SK-N-SH (cell line): ENCODE measurements around the gene HS3ST5. TPM values are rescaled to one million over a fixed set of nuclear protein-coding genes. Genes with fewer than 3 reads are reported as not detected.

ENCODE experiments used
- CTCF ChIA-PET: fragments of 300-600, 350-600 bp; formaldehyde crosslinking; extraction: SDS; loops from one replicate; lab custom pipeline; 2021; lab: Yijun Ruan, JAX
- POLR2A ChIA-PET: fragments of 350-600 bp; sonication (Branson Sonifier 250); formaldehyde crosslinking; extraction: SDS; loops from one replicate; lab custom pipeline; 2020; ENCODE audit warnings: antibody characterized with exemption, inconsistent platforms; lab: Yijun Ruan, JAX
- DNase-seq: peaks from one replicate; pipeline ENCODE4 v3.0.0; 2012
- H2AFZ ChIP-seq: fragments of 200-600 bp; sonication (generic); 2 replicates; pipeline ENCODE4 v1.8.1; 2016; ENCODE audit warnings: antibody characterized with exemption, mild to moderate bottlenecking, low read depth
- H3F3A ChIP-seq: fragments of 200-600 bp; sonication (generic); replicated peaks from 2 replicates; pipeline ENCODE3; 2016; ENCODE audit warnings: antibody characterized with exemption, mild to moderate bottlenecking; ENCODE audit not compliant: insufficient read depth
- H3K27ac ChIP-seq, 2 experiments: fragments of 200-500 bp in 1 of 2; fragments of 200-600 bp in 1 of 2; sonication (Bioruptor generic) in 1 of 2; sonication (generic), shearing (Covaris generic) in 1 of 2; 2 replicates each; pipeline versions ENCODE4 v1.5.1 to v1.6.1; 2014 to 2016; ENCODE audit warnings: low read depth in 2 of 2, inconsistent platforms in 1 of 2, low read length in 1 of 2, mild to moderate bottlenecking in 1 of 2, mixed read lengths in 1 of 2
- H3K27me3 ChIP-seq: fragments of 200-600 bp; sonication (generic), shearing (Covaris generic); 2 replicates; pipeline ENCODE4 v1.6.1; 2016; ENCODE audit warnings: mixed run types; ENCODE audit not compliant: insufficient read depth
- H3K36me3 ChIP-seq, 2 experiments: fragments of 200-500 bp in 1 of 2; fragments of 200-600 bp in 1 of 2; sonication (Bioruptor generic) in 1 of 2; sonication (generic) in 1 of 2; replicated peaks in 1 of 2; 2 replicates each; pipeline versions ENCODE3 to v1.5.1; 2014 to 2016; ENCODE audit warnings: low read length in 1 of 2, mild to moderate bottlenecking in 1 of 2; ENCODE audit not compliant: insufficient read depth in 2 of 2, control insufficient read depth in 1 of 2
- H3K4me1 ChIP-seq, 2 experiments: fragments of 200-500 bp in 1 of 2; fragments of 200-600 bp in 1 of 2; sonication (Bioruptor generic) in 1 of 2; sonication (generic), shearing (Covaris generic) in 1 of 2; 2 replicates each; pipeline versions ENCODE4 v1.5.1 to v1.6.1; 2014 to 2016; ENCODE audit warnings: low read depth in 1 of 2, low read length in 1 of 2, mixed run types in 1 of 2; ENCODE audit not compliant: insufficient read depth in 2 of 2, control insufficient read depth in 1 of 2
- H3K4me2 ChIP-seq: fragments of 200-600 bp; sonication (generic), shearing (Covaris generic); 2 replicates; pipeline ENCODE4 v1.6.1; 2017; ENCODE audit warnings: mixed run types
- H3K4me3 ChIP-seq, 2 experiments: fragments of 200-500 bp in 1 of 2; fragments of 200-600 bp in 1 of 2; sonication (Bioruptor generic) in 1 of 2; sonication (generic), shearing (Covaris generic) in 1 of 2; 2 replicates each; pipeline versions ENCODE4 v1.5.1 to v1.8.1; 2014 to 2016; ENCODE audit warnings: low read depth in 2 of 2, inconsistent platforms in 1 of 2, low read length in 1 of 2, mild to moderate bottlenecking in 1 of 2, mixed read lengths in 1 of 2, moderate library complexity in 1 of 2
- H3K79me2 ChIP-seq: fragments of 200-600 bp; sonication (generic); 2 replicates; pipeline ENCODE4 v1.8.1; 2017; ENCODE audit warnings: mild to moderate bottlenecking; ENCODE audit not compliant: insufficient read depth
- H3K9ac ChIP-seq: fragments of 200-600 bp; sonication (generic); 2 replicates; pipeline ENCODE4 v1.6.1; 2017; ENCODE audit warnings: mixed run types
- H3K9me2 ChIP-seq: fragments of 200-600 bp; sonication (generic); 2 replicates; pipeline ENCODE4 v1.6.1; 2017; ENCODE audit warnings: mixed run types
- H3K9me3 ChIP-seq: fragments of 200-600 bp; sonication (generic); 2 replicates; pipeline ENCODE4 v1.6.1; 2017; ENCODE audit warnings: mixed run types, mild to moderate bottlenecking, moderate library complexity
- H4K20me1 ChIP-seq: fragments of 200-600 bp; sonication (generic); 2 replicates; pipeline ENCODE4 v1.6.1; 2017; ENCODE audit warnings: mild to moderate bottlenecking, mixed run types; ENCODE audit not compliant: insufficient read depth
- CHD2 ChIP-seq: fragments of 150-350 bp; IDR thresholded peaks from 2 replicates; pipeline ENCODE4 v1.6.1; 2018; ENCODE audit warnings: low read length; ENCODE audit not compliant: partially characterized antibody
- CTCF ChIP-seq: fragments of 200-600 bp; sonication (generic); IDR thresholded peaks from 2 replicates; pipeline ENCODE4 v1.6.1; 2017; ENCODE audit warnings: antibody characterized with exemption, mild to moderate bottlenecking, moderate library complexity
- EP300 ChIP-seq, 2 experiments: IDR thresholded peaks; 2 replicates each; pipeline versions ENCODE4 v1.4.0 to v1.6.1; 2012; ENCODE audit warnings: borderline replicate concordance in 1 of 2, low read depth in 1 of 2, low read length in 1 of 2
- FOSL2 ChIP-seq: IDR thresholded peaks from 2 replicates; pipeline ENCODE4 v1.4.0; 2012; ENCODE audit warnings: low read depth, mild to moderate bottlenecking, moderate library complexity, borderline replicate concordance
- FOXJ3 ChIP-seq: sonication (generic); formaldehyde crosslinking; IDR thresholded peaks from 2 replicates; pipeline ENCODE4 v1.5.1; 2020; ENCODE audit warnings: mild to moderate bottlenecking, missing genetic modification reagents
- FOXM1 ChIP-seq: IDR thresholded peaks from 2 replicates; pipeline ENCODE4 v1.4.0; 2012; ENCODE audit warnings: low read depth, mild to moderate bottlenecking
- GATA2 ChIP-seq: sonication (generic); formaldehyde crosslinking; IDR thresholded peaks from 2 replicates; pipeline ENCODE4 v1.5.0; 2020; ENCODE audit warnings: mild to moderate bottlenecking, missing genetic modification reagents
- IRF3 ChIP-seq: fragments of 150-350 bp; IDR thresholded peaks from 2 replicates; pipeline ENCODE4 v1.6.1; 2016; ENCODE audit warnings: mild to moderate bottlenecking, low read depth, low read length
- MEF2A ChIP-seq: IDR thresholded peaks from 2 replicates; pipeline ENCODE4 v1.4.0; 2012; ENCODE audit warnings: low read depth, borderline replicate concordance
- MXI1 ChIP-seq: IDR thresholded peaks from 2 replicates; pipeline ENCODE4 v1.6.1; 2012; ENCODE audit warnings: mild to moderate bottlenecking, low read depth, low read length, improper control_type of control experiment
- NFIC ChIP-seq: IDR thresholded peaks from 2 replicates; pipeline ENCODE4 v1.4.0; 2012; ENCODE audit warnings: borderline replicate concordance
- NRF1 ChIP-seq: IDR thresholded peaks from 2 replicates; pipeline ENCODE4 v1.6.1; 2012; ENCODE audit warnings: low read depth, mild to moderate bottlenecking, low read length
- PBX3 ChIP-seq: IDR thresholded peaks from 2 replicates; pipeline ENCODE4; 2012
- RAD21 ChIP-seq: IDR thresholded peaks from 2 replicates; pipeline ENCODE4 v1.6.1; 2012; ENCODE audit warnings: mild to moderate bottlenecking, low read length
- REST ChIP-seq: IDR thresholded peaks from 2 replicates; pipeline ENCODE4 v1.6.1; 2012; ENCODE audit warnings: mild to moderate bottlenecking, low read depth, low read length, moderate library complexity
- RFX5 ChIP-seq: IDR thresholded peaks from 2 replicates; pipeline ENCODE4 v1.6.1; 2012; ENCODE audit warnings: mild to moderate bottlenecking, improper control_type of control experiment, low read length
- RXRA ChIP-seq: IDR thresholded peaks from 2 replicates; pipeline ENCODE4 v1.4.0; 2012; ENCODE audit warnings: low read depth, mild to moderate bottlenecking, borderline replicate concordance
- SMC3 ChIP-seq: IDR thresholded peaks from 2 replicates; pipeline ENCODE4 v1.6.1; 2012; ENCODE audit warnings: low read depth, low read length, improper control_type of control experiment
- TAF1 ChIP-seq: IDR thresholded peaks from 2 replicates; pipeline ENCODE4 v1.6.1; 2012; ENCODE audit warnings: low read depth, mild to moderate bottlenecking, low read length, moderate library complexity, borderline replicate concordance
- TEAD4 ChIP-seq: IDR thresholded peaks from 2 replicates; pipeline ENCODE4 v1.4.0; 2012; ENCODE audit warnings: mild to moderate bottlenecking, borderline replicate concordance; ENCODE audit not compliant: insufficient read depth
- USF2 ChIP-seq: fragments of 150-350 bp; IDR thresholded peaks from 2 replicates; pipeline ENCODE4 v1.6.1; 2017; ENCODE audit warnings: antibody characterized with exemption, low read length, low read depth, borderline replicate concordance
- WGBS: methylation state at CpG from one replicate; pipeline ENCODE4 v1.1.6; 2017; ENCODE audit warnings: low lambda C conversion rate; 5-methylcytosine and 5-hydroxymethylcytosine counted together
- polyA plus RNA-seq, 3 experiments: library from polyadenylated mRNA; depleted of rRNA; stranded (reverse); fragments of >200 nt; gene quantifications; 2 replicates each; pipeline ENCODE4 v1.2.3, GENCODE V29; 2012

The HS3ST5 gene
- 0.02 TPM in 1 of 2 replicates, not detected in the other for polyA plus RNA-seq (2012; rRNA removed)
- polyA plus RNA-seq (2012; cell fraction: cytosol; rRNA removed): 0.01 and 0.05 TPM in 2 replicates
- 0.01 TPM in 2 replicates for polyA plus RNA-seq (2012; cell fraction: nucleus; rRNA removed)

GRCh38 chr6:114342826-114343781 is at the start of gene HS3ST5:
Gene HS3ST5 (minus strand): TSS chr6:114343023. CDS start chr6:114062845, 280,178 bp downstream.
- peaks cover 0 to 10% of the 10 kb centered on the region in 2 experiments; a peak in 2 of 4 replicates for H3K4me1 ChIP-seq
- ChIA-PET POLR2A (no interaction called here), CTCF (interaction anchor here (0.7 to 1.7 kb wide), 18 partner anchors 8 to 1658 kb away, joined by 3 to 11 read pairs (median 3); no protein-coding TSS in a partner anchor)
- H2AFZ ChIP-seq: peak within 1 kb of the TSS; percentile 63; the same call in 1 of the 2 replicates
- H3K36me3 ChIP-seq: no peaks in the 10 kb centered on the region
- DNase-seq: peak; percentile 86
- no peak within 1 kb of the TSS for H3K27ac ChIP-seq
- no peaks in the 10 kb centered on the region for H3K9me3 ChIP-seq
- no peak within 1 kb of the TSS for H3K9ac ChIP-seq
- no peaks in the 10 kb centered on the region for H3K9me2 ChIP-seq
- peak within 1 kb of the TSS; percentile 85 for H3K4me2 ChIP-seq
- no peaks in the 10 kb centered on the region for H4K20me1 ChIP-seq
- H3K27me3 ChIP-seq: peaks cover 26% of the 10 kb centered on the region; the same call in 1 of the 2 replicates
- H3K79me2 ChIP-seq: no peaks in the 10 kb centered on the region
- peak within 1 kb of the TSS; percentile 53 to 58 for H3K4me3 ChIP-seq
- TF ChIP-seq CHD2 (no peak), NFIC (no peak), NRF1 (no peak), RXRA (no peak), FOXJ3 (CRISPR knock-in tag) (no peak), TEAD4 (no peak), GATA2 (CRISPR knock-in tag) (no peak), IRF3 (no peak), PBX3 (no peak), SMC3 (peak; percentile 28; the same call in 1 of the 2 replicates), TAF1 (no peak), REST (no peak), USF2 (no peak), FOXM1 (no peak), RFX5 (no peak), CTCF (peak; percentile 41), FOSL2 (no peak), MEF2A (no peak), MXI1 (peak; percentile 49), EP300 (IDR thresholded peaks at IDR 0.05; ENCODE audit: borderline replicate concordance in 1 of 2, low read depth in 1 of 2, low read length in 1 of 2) (no peak), RAD21 (peak; percentile 75)
- under 1% methylated on average over 43 of the region's 73 CpGs for WGBS
- no peaks in the 10 kb centered on the region for H3F3A ChIP-seq
